KMS-11 (cell line): ENCODE measurements around the gene UNC13B.

Experiments used
- H2AFZ ChIP-seq: fragments of 200-600 bp; sonication (generic); 2 replicates; pipeline ENCODE4 v1.6.1; 2016; ENCODE audit warnings: antibody characterized with exemption, mixed run types, low read depth
- H3K27ac ChIP-seq: fragments of 200-600 bp; sonication (generic); 2 replicates; pipeline ENCODE4 v1.6.1; 2016; ENCODE audit warnings: mild to moderate bottlenecking, mixed run types
- H3K27me3 ChIP-seq: fragments of 200-600 bp; sonication (generic); 2 replicates; pipeline ENCODE4 v1.6.1; 2017; ENCODE audit warnings: mild to moderate bottlenecking, low read depth, mixed run types, moderate library complexity; ENCODE audit not compliant: insufficient read depth
- H3K36me3 ChIP-seq: fragments of 200-600 bp; sonication (generic); 2 replicates; pipeline ENCODE4 v1.6.1; 2017; ENCODE audit warnings: mild to moderate bottlenecking, mixed run types; ENCODE audit not compliant: insufficient read depth
- H3K4me1 ChIP-seq: fragments of 200-600 bp; sonication (generic); 2 replicates; pipeline ENCODE4 v1.6.1; 2016; ENCODE audit warnings: mild to moderate bottlenecking, low read depth, mixed run types; ENCODE audit not compliant: poor library complexity, severe bottlenecking
- H3K4me2 ChIP-seq: fragments of 200-600 bp; sonication (generic); 2 replicates; pipeline ENCODE4 v1.7.0; 2016; ENCODE audit warnings: mild to moderate bottlenecking, mixed run types
- H3K4me3 ChIP-seq: fragments of 200-600 bp; sonication (generic); IDR thresholded peaks from 2 replicates; pipeline ENCODE4 v1.6.1; 2017; ENCODE audit warnings: low read depth, low read length, mixed read lengths; ENCODE audit not compliant: insufficient read depth
- H3K79me2 ChIP-seq: fragments of 200-600 bp; sonication (generic); 2 replicates; pipeline ENCODE4 v1.6.1; 2016; ENCODE audit warnings: low read depth, mixed run types; ENCODE audit not compliant: insufficient read depth
- H3K9ac ChIP-seq: fragments of 200-600 bp; sonication (generic); 2 replicates; pipeline ENCODE4 v1.6.1; 2016; ENCODE audit warnings: mild to moderate bottlenecking, mixed run types
- H4K20me1 ChIP-seq: fragments of 200-600 bp; sonication (generic); 2 replicates; pipeline ENCODE4 v1.6.1; 2016; ENCODE audit warnings: mild to moderate bottlenecking, mixed run types; ENCODE audit not compliant: insufficient read depth
- TF ChIP-seq, protein P1 (sequence below): fragments of 200-600 bp; sonication (generic); conservative IDR thresholded peaks from 2 replicates; pipeline ENCODE4 v1.6.1; 2017; ENCODE audit warnings: low read depth, mild to moderate bottlenecking, antibody characterized with exemption, low read length, moderate library complexity, mixed read lengths

Gene UNC13B

DNA sequence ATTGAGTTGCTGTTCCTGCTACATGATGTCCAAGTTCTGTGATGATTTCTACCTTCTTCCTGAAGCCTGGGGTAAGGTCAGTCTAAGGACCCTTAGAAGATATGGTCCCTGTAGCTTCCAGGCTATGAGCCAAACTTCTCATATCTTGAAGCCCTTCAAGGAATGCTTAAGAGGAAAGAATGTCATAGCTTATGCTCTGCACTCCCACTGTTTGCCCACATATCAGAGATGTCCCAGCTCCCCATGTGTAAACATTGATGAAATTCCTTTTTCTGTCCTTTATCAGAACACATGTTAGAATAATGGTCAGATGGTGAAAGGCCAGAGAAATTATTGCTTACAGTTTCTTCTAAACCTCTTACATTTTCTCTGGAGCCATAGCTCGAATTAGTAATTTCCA is 286.7 kb downstream of the UNC13B start:
- Histone ChIP-seq H3K36me3 (no peaks in the 10 kb centered on the region), H3K79me2 (no peaks in the 10 kb centered on the region), H3K9ac (no peak overlapping the region), H2AFZ (no peak overlapping the region), H3K27me3 (no peaks in the 10 kb centered on the region), H4K20me1 (no peaks in the 10 kb centered on the region), H3K4me1 (no peaks in the 10 kb centered on the region), H3K4me2 (no peak overlapping the region), H3K4me3 (no peak overlapping the region), H3K27ac (no peak overlapping the region)
- TF ChIP-seq, protein P1, sequence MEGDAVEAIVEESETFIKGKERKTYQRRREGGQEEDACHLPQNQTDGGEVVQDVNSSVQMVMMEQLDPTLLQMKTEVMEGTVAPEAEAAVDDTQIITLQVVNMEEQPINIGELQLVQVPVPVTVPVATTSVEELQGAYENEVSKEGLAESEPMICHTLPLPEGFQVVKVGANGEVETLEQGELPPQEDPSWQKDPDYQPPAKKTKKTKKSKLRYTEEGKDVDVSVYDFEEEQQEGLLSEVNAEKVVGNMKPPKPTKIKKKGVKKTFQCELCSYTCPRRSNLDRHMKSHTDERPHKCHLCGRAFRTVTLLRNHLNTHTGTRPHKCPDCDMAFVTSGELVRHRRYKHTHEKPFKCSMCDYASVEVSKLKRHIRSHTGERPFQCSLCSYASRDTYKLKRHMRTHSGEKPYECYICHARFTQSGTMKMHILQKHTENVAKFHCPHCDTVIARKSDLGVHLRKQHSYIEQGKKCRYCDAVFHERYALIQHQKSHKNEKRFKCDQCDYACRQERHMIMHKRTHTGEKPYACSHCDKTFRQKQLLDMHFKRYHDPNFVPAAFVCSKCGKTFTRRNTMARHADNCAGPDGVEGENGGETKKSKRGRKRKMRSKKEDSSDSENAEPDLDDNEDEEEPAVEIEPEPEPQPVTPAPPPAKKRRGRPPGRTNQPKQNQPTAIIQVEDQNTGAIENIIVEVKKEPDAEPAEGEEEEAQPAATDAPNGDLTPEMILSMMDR, result no peak

DNA sequence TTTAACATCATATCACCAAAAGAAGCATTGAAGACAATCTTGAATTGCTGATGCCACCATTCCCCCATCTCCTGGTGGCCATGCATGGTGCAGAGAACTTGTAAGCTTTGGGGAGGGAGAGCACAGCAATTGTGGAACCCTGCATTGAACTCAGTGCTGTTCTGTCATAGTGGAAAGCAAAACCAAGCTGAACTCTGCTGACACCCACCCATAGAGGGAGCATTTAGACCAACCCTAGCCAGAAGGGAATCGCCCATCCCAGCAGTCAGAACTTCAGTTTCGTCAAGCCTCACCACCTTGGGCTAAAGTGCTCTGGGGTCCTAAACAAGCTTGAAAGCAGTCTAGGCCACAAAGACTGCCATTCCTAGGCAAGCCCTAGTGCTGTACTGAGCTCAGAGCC is 290.7 kb downstream of the UNC13B start:
- no peak overlapping the region for H3K9ac ChIP-seq
- no peak overlapping the region for H2AFZ ChIP-seq
- no peaks in the 10 kb centered on the region for H3K4me1 ChIP-seq
- TF ChIP-seq, protein P1, result no peak
- H3K27ac ChIP-seq, result no peak overlapping the region
- H3K4me2 ChIP-seq, result no peak overlapping the region
- H4K20me1 ChIP-seq, result no peaks in the 10 kb centered on the region
- no peaks in the 10 kb centered on the region for H3K36me3 ChIP-seq
- H3K79me2 ChIP-seq, result no peaks in the 10 kb centered on the region
- H3K4me3 ChIP-seq, result no peak overlapping the region
- no peaks in the 10 kb centered on the region for H3K27me3 ChIP-seq

DNA sequence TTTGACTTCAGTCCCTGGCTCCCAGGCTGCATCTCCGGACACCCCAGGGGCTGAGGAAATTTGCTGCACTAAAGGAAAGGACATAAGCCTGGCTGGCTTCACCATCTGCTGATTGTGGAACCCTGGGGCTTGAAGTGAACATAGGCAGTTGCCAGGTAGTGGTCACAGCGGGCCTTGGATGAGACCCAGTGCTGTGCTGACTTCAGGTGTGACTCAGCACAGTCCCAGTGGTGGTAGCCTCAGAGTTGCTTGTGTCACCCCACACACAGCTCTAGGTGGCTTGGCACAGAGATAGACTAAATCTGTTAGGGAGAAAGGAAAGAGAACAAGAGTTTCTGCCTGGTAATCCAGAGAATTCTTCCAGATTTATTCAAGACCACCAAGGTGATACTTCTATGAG is 292.0 kb downstream of the UNC13B start:
- Histone ChIP-seq H3K4me3 (no peak overlapping the region), H3K4me2 (no peak overlapping the region), H3K9ac (no peak overlapping the region), H3K79me2 (no peaks in the 10 kb centered on the region), H3K36me3 (no peaks in the 10 kb centered on the region), H2AFZ (no peak overlapping the region), H4K20me1 (no peaks in the 10 kb centered on the region), H3K27me3 (no peaks in the 10 kb centered on the region), H3K27ac (no peak overlapping the region), H3K4me1 (no peaks in the 10 kb centered on the region)
- TF ChIP-seq, protein P1, result no peak
